GM21619 (cell line): ENCODE data around the gene PTAR1.

Source experiments
- ATAC-seq: cut with Tn5 transposase; IDR thresholded peaks from one replicate; pipeline ENCODE4 v1.9.1; 2021; ENCODE audit not compliant: unreplicated experiment

The PTAR1 gene

DNA sequence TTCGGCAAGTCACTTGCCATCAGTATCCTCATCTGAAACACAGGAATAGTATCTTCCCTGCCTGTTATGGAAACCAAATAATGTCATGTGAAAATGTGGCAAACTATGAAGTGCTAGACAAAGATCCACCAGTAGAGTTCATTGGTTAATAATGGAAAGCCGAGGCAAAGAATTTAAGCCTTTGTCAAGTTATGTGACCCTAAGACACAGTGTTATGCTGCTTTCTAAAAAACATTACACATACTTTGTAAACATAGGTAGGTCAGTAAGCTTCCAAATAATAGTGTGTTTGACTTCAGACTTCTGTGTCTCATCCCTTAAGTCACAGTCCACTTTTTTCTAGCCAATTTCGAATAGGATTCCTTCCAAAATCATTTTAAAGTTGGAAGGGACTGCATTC, 6.0 kb downstream of the PTAR1 start:
- ATAC-seq, result no peak

DNA sequence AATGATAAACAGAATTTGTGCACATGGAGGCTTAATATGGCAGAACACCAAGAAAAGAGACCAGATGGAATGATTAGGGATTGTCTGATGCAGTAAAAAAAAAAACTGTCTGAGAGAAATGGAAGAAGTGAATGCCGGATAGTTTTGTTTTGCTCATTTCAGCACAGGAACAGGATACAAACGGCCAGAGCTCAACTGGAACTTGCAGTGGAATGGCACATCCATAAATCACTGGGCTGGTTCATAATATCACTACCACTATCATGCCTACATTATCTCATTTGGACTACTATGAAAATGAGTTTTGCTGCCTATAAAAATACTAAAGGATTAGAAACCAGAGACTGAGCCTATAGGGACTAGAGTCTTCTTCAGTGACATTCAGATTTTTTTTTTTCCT, 9.7 kb downstream of the PTAR1 start:
- no peak for ATAC-seq

DNA sequence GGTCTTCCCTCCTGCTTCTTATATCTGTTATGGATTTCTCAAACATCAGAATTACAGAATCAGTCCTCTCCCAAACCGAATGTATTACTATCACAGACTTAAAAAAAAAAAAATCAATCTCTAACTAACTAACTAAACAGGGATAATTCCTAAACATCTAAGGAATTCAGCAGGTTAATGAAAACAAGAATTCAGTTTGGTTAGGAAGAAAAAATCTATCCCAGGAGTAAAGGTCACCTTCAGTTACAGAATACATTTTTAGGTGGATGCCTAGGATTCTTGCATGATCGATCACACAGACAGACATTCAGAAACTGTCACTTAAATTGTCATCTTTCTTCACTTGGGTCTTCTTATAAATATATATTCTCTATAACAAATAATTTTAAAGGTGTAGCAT, 11.5 kb downstream of the PTAR1 start:
- ATAC-seq, result no peak

DNA sequence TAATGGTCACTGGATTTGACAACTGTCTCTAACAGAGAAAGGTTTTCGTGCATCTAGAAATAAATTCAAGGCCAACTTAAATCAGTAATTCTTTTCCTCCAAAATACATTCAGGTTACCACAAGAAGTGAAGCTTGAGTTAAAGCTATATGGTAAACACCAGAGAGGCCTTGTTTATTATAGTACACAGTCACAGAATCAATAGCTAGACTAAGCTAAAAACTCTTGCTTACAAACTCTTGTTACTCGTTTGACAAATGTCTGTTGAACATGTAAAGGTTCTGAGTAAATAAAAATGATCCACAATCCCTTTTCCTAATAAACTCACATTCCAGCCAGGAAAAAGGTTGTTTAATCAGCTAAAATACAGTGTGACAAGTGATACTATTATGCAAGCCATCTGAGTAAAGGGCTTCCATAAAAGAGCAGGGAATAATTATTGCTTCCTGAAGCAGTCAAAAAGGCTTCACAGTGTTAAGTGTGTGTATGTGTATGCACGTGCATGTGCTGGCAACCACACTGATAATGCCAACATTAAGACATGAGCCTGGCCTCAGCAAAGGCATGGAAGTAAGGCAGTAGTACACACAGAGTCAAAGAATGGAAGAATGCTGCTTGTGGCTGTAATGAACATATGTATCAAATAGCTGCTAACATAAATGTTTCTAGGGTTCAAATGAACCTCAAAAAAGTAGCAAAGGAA, 12.8 kb downstream of the PTAR1 start:
- ATAC-seq, result no peak

DNA sequence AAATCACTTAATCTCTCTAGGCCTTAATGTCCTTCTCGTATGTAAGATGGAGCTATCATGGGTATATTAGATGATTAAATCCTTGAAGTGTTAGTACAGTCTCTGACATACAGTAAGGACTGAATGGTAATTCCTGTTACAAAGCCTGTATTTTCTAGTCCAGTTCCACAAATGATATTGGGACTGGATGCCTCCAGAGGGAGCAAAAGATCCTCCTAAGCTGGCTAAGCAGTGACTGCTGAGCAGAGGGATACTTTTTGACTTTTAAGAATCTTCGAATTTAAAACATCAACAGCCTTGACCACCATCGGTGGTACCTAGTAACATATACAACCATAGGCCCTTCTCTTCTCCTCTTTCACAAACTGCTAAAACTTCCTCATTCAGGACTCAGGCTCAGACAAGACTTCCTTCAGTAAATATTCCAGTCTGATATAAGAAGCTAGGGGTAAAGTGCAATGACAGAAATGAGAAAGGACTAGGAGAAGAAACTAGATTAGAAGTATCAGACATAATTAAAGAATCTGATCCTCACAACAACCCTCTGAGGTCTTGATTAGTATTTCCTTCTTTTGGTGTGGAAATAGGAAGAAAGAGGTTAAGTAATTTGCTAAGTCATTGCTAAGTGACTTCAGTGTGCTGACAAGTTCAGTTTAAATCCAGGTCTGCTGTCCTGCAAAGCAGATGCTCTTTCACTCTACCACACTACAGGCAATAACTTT, 13.9 kb downstream of the PTAR1 start:
- ATAC-seq, result no peak

DNA sequence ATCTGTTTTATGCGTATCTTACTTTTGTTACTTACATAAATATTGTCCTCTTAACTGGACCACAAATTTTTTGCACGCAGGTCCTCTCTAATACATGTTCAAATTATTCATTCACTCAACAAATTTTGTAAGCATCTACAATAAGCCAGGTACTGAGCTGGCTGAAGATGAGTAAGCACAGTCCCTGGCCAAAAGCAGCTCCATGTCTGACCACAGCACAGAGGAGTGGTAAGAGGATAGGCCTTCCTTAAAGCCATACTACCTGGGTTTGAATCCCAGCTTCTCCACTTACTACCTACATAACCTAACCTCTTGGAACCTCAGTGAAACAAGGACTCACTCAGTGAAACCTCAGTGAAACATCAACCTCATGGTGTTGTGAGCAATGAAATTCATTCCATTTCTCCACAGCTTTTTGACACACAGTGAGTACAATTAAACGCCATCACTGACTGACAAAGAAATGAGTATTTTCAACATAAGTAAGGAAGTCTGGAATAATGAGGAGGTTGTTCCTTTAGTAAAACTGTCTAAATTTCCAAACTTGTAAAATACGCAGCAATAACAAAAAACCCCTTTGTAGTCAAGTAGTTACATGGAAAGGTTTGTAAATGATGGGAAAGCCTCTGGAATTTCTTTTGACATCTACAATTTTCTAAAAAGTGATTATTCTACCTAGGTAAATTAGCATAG, 15.0 kb downstream of the PTAR1 start:
- ATAC-seq, result no peak

DNA sequence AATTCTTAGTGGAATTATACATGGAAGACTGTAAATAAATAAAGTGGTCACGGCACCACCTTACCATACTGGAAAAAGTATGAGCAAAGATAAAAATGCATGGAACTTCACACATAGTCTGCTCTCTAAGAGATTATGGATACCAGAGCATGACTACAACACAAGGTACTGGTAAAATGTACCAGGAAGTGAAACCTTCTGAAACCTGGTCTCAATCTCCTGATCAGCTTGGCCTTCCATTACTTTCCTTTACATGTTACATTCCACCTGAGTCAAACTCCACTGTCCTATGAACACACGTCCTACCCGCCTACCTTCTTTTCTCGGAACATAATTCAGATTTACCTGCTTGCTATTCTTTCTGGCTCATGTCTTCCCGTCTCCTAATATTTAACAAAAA, 15.9 kb downstream of the PTAR1 start:
- no peak for ATAC-seq

DNA sequence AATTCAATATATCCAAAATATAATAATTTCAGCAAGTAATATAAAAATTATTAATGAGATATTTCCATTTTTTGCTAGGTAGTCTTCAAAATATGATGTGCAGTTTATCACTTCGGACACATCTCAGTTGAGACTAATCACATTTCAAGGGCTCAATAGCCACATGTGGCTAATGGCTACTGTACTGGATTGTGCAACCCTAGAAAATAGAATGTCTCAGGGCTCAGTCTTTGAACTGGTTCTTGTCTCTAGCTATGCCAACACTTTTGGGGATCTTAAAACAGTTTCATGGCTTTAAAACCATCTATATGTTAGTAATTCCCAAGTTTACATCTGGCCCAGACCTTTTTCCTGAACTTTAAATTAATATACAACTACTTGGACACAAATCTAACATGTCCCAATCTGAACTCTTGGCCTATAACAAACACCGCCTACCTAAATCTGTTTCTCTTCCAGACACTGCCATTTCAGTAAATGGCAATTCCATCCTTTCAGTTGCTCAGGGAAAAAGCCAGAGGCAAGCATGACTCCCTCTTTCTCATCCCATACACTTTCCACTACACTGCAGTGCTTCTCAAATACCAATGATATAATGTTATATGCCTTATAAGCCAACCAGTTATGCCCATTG, 18.8 kb downstream of the PTAR1 start:
- no peak for ATAC-seq

DNA sequence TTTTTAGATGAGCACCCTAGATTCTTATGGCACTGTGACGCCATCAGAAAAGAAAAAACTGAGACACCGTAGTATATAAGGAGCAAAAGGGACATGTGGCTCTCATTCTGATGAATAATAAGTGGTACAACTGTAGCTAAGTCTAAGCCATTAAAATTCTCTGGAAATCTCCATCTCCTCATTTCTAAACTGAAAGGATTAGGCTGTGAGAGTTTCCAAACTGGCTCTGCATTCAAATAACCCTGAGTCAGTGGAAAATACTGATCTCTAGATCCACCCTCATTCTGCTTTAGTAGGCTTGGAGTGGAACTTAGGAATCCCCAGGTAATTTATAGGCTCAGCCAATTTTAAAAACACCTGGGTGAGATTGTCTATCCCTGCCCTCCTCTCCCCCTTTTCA, 28.5 kb downstream of the PTAR1 start:
- no peak for ATAC-seq

DNA sequence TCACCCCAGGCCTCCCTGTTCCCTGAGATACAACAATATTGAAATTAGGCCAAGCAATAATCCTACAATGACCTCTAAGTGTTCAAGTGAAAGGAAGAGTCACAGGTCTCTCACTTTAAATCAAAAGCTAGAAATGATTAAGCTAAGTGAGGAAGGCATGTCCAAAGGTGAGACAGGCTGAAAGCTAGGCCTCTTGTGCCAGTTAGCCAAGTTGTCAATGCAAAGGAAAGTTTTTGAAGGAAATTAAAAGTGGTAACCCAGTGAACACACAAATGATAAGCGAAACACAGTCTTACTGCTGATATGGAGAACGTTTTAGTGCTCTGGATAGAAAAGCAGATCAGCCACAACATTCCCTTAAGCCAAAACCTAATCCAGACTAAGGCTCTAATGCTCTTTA, 39.8 kb downstream of the PTAR1 start:
- ATAC-seq, result no peak

DNA sequence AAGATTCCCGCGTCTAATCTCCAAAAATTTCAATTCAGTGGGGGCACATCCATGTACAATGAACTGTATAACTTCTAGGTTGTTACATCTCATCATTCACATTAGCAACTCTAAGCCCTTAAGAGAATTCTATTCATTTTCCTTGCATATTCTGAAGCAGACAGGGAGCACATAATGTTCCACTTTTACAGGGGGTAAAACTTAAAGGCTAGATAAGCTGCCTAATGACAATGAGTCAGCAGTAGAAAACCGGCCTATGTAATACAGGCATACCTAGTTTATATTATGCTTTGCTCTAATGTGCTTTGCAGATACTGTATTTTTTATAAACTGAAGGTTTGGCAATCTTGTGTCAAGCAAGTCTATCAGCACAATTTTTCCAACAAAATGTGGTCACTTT, 40.4 kb downstream of the PTAR1 start:
- no peak for ATAC-seq

DNA sequence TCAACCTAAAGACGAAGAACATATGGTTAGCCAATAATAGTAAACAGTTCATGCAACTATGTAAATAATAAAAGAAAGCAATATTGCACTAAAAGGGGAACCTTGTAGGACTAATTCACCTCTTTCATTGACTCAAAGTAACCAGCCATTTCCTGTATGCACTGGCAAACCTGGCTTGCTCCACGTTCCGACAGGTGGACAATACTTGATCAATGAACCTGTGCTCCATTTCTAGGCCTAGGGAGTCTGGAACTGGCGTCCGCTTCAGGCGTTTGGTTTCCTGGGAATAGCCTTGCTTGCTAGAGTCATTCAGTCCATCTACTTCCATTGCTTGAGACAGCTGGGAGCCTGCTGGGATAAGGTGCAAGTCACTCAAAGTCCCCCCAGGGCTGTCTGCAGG, 41.6 kb downstream of the PTAR1 start:
- no peak for ATAC-seq

DNA sequence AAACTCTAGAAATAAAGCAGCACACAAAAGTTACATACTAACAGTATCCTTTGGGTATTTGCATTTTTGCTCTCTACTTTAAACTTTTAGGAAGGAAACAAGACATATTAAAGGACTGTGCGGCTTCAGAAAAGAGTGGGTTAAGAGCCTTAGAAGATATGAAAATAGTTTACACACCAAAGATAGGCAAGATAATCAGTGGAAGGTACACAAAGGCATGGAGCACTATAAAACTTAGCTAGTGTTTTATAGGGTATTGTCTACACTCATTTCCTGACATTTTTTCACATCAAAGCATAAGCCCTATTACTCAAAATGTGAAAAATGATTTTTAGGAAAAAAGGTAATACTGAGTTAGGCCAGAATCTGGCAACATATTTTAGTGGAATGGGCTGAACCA, 44.0 kb downstream of the PTAR1 start:
- no peak for ATAC-seq

DNA sequence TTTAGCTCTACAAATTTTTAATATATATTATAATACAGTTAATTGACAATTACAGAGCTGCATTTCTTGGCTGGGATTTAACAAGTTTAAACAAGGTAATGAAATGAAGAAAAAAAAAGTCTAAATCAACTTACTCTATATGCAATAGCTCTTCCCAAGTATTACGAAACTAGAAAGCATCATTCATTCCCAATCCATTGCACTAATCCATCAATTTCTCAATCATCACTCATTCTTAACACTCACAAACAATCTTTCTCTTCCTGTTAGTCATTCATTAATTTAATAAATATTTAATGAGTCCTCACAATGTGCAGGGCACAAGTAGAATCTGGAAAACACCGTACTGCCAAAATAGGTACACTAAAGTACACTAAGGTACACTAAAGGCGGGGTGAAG, 44.7 kb downstream of the PTAR1 start:
- ATAC-seq, result no peak

DNA sequence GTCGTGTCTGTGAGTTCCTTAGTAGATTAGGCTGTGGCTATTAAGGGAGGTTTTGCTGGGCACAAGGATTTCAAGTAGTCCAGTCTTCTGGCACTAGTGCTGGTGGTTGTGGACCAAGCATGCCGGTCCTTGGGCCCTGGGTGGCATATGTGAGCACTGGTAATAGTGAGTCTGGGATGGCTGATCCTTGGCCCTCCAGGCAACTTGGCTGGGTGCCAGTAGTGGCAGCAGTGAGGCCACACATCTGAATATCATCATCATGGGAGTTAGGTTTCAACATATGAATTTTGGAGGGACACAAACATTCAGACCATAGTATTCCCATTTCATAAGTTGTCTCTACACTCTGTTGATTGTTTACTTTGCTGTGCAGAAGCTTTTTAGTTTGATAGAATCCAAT, 62.3 kb downstream of the PTAR1 start:
- no peak for ATAC-seq

DNA sequence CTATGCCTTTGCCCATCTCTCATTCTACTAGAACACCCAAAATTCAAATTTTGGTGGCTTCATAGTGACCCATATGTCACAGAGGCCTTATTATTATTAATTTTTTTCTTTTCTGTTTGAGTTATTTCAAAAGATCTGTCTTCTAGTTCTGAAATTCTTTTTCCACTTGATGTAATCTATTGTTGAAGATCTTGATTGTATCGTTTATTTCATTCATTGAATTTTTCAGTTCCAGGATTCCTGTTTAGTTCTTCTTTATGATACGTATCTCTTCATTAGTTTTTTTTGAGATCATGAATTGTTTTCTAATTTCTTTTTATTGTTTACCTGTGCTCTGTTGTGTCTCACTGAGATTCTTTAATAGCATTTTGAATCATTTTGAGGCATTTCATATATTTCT, 63.0 kb downstream of the PTAR1 start:
- no peak for ATAC-seq

DNA sequence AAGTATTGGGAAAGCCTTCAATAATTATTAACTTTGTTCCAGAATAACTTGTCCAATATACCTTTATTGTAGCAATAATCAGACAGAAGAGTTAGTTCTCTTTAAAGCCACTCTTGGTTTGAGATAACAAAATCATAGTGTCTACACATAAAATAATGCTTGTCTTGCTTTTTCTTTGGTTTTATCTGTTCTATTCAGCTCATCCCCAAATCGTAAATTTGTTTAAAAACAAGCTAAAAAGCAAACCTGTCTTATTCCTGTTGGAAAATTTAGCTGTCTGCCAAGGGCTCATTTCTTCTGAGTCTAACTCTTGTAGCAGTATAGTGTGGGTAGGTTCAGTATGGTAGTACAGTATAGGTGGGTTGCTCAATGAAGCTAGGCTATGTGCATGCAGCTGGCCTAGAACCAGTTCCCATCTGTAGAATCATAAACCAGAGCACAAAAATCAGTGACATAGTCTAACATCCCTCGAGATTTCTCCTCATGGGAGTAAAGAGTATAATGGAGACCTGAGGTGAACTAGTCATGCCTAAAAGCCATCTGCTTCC, 69.7 kb downstream of the PTAR1 start:
- no peak for ATAC-seq

DNA sequence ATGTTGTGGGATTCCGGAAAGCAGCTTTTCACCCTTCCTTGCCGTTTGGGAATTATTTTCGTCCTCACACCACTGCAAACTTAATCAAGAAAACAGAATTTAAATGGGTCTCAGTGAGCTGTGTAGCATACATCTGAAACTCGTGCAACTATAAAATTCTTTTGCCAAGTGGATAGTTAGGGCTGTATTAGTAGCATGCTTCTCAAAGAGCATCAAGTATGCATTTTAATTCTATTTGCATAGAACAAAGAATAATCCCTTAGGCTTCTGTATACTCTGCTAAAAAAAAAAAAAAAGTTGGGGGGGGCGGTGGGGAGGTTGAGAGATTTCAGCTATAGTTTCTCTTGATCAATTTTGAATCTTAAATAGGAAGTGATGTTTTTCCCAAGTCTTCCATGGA, 75.9 kb downstream of the PTAR1 start:
- ATAC-seq, result no peak

DNA sequence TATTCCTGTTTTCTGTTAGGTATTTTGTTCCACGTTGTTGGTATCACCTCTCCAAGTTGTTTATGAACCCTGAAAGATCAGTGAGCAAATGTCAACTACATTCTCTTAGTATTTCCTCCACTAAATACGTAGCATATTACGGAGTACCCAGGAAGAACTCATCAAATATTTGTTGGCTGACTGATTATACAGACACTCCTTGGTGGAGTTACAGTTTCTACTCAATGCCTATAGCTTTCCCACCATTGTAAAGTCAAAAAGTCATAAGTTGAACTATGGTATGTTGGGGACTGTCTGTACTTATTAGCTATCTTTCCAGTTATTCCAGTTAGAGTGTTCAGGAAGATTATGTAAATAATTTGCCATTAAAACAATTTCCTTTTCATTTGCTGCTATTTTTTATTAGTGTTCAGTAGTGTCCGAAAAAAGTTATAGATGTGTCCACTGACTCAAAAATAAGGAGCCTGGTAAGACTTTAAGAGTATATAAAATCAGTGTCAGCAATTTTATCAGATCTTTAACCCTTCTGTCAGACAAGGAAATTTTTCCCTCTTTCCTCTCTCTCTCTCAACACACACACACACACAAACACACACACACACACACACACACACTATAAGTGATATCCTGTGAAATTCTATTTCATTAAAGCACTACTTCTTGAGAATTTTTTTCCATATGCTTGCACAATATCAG, 80.8 kb downstream of the PTAR1 start:
- ATAC-seq, result no peak

DNA sequence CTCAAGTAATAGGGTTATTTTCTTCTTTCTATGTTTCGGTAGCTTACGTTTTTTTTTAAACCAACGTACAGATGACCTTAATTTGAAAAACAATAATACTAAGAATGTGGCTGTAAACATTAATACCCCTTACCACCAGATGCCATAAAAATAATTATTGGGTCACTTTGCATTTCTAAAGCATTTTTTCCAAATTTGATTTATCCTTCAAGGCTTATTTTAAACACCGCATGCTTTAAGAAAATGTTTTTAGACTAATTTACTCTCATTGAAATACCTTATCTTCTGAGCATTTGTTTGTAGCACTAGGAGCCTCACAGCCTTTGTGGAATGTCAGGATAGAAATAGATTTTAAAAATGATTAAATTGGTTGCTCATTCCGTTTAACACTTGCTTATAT, 81.9 kb downstream of the PTAR1 start:
- ATAC-seq, result no peak

DNA sequence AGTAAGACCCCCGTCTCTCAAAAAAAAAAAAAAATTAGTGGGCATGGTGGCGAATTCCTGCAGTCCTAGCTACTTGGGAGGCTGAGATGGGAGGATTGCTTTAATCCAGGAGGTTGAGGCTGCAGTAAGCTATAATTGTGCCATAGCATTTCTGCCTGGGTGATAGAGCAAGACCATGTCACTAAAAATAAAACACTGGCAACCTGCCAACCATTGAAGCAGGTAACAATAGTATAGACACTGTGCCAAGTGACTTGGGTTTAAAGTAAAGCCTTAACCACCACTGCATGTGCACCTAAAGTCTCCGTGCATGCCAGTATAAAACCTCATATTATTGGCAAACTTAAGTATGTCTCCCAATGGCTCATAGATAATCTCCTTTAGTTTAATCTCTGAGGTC, 84.2 kb downstream of the PTAR1 start:
- ATAC-seq, result no peak
